HepG2 (cell line): ENCODE measurements around the gene PSMD12. TPM values are rescaled to one million over a fixed set of nuclear protein-coding genes. Genes with fewer than 3 reads are reported as not detected.

Experiments
- AGO2 ChIP-seq: fragments of 200-400 bp; formaldehyde crosslinking; optimal IDR thresholded peaks from 2 replicates; pipeline ENCODE3; 2017; ENCODE audit warnings: mild to moderate bottlenecking, low read depth, low read length, moderate library complexity
- CREM ChIP-seq, 2 experiments: sonication (generic) in 1 of 2; formaldehyde crosslinking in 1 of 2; IDR thresholded peaks; 2 replicates each; pipeline versions ENCODE4 v1.4.0 to v1.6.1; 2016 to 2020; ENCODE audit warnings: antibody characterized with exemption in 1 of 2, mild to moderate bottlenecking in 1 of 2, missing genetic modification reagents in 1 of 2
- ETV6 ChIP-seq: sonication (generic); formaldehyde crosslinking; conservative IDR thresholded peaks from 2 replicates; pipeline ENCODE4 v1.4.0; 2020; ENCODE audit warnings: missing genetic modification reagents
- FOXO1 ChIP-seq: sonication (generic); formaldehyde crosslinking; IDR thresholded peaks from 2 replicates; pipeline ENCODE4 v1.4.0; 2020; ENCODE audit warnings: missing genetic modification reagents
- KDM5B ChIP-seq: sonication (generic); formaldehyde crosslinking; IDR thresholded peaks from 2 replicates; pipeline ENCODE4 v1.4.0; 2020; ENCODE audit warnings: missing genetic modification reagents, mild to moderate bottlenecking, borderline replicate concordance
- LRRFIP1 ChIP-seq: sonication (generic); formaldehyde crosslinking; conservative IDR thresholded peaks from 2 replicates; pipeline ENCODE4 v1.4.0; 2020; ENCODE audit warnings: missing genetic modification reagents
- MLX ChIP-seq: IDR thresholded peaks from 2 replicates; pipeline ENCODE4 v1.6.1; 2016
- MXD1 ChIP-seq: sonication (generic); formaldehyde crosslinking; IDR thresholded peaks from 2 replicates; pipeline ENCODE4 v1.4.0; 2020; ENCODE audit warnings: mild to moderate bottlenecking, missing genetic modification reagents
- NCOA5 ChIP-seq: sonication (generic); formaldehyde crosslinking; IDR thresholded peaks from 2 replicates; pipeline ENCODE4 v1.4.0; 2020; ENCODE audit warnings: missing genetic modification reagents
- NPAS2 ChIP-seq: sonication (generic); formaldehyde crosslinking; IDR thresholded peaks from 2 replicates; pipeline ENCODE4 v1.8.0; 2022; ENCODE audit warnings: mild to moderate bottlenecking, missing genetic modification reagents, borderline replicate concordance
- SIN3B ChIP-seq: fragments of 150-350 bp; IDR thresholded peaks from 2 replicates; pipeline ENCODE4 v1.6.1; 2014; ENCODE audit warnings: low read length
- SMAD3 ChIP-seq: sonication (generic); formaldehyde crosslinking; IDR thresholded peaks from 2 replicates; pipeline ENCODE4 v1.4.0; 2020; ENCODE audit warnings: missing genetic modification reagents
- SMAD9 ChIP-seq: sonication (generic); formaldehyde crosslinking; IDR thresholded peaks from 2 replicates; pipeline ENCODE4 v1.5.1; 2020; ENCODE audit warnings: mild to moderate bottlenecking, missing genetic modification reagents
- SOX6 ChIP-seq, 2 experiments: fragments of 450-650 bp in 1 of 2; sonication (generic) in 1 of 2; formaldehyde crosslinking in 1 of 2; IDR thresholded peaks; 2 replicates each; pipeline versions ENCODE4 v1.4.0 to v1.6.1; 2017 to 2020; ENCODE audit warnings: antibody characterized with exemption in 1 of 2, mild to moderate bottlenecking in 1 of 2, missing genetic modification reagents in 1 of 2
- SRSF4 ChIP-seq: fragments of 200-400 bp; formaldehyde crosslinking; IDR thresholded peaks from one replicate; pipeline ENCODE4 v1.6.1; 2018; ENCODE audit warnings: mild to moderate bottlenecking, low read depth, low read length, moderate library complexity; ENCODE audit not compliant: poor library complexity, severe bottlenecking
- USF2 ChIP-seq, 2 experiments: sonication (generic) in 1 of 2; formaldehyde crosslinking in 1 of 2; IDR thresholded peaks; 2 replicates each; pipeline versions ENCODE4 v1.5.1 to v1.6.1; 2011 to 2020; ENCODE audit warnings: borderline replicate concordance in 1 of 2, low read depth in 1 of 2, low read length in 1 of 2, mild to moderate bottlenecking in 1 of 2, missing genetic modification reagents in 1 of 2, moderate library complexity in 1 of 2
- ZFP36L2 ChIP-seq: sonication (generic); formaldehyde crosslinking; IDR thresholded peaks from 2 replicates; pipeline ENCODE4 v1.4.0; 2020; ENCODE audit warnings: missing genetic modification reagents
- ZNF251 ChIP-seq: sonication (generic); formaldehyde crosslinking; IDR thresholded peaks from 2 replicates; pipeline ENCODE4 v1.9.0; 2021; ENCODE audit warnings: mild to moderate bottlenecking, missing genetic modification reagents
- ZNF329 ChIP-seq: sonication (generic); formaldehyde crosslinking; IDR thresholded peaks from 2 replicates; pipeline ENCODE4 v1.9.0; 2021; ENCODE audit warnings: low read depth, mild to moderate bottlenecking, missing genetic modification reagents
- ZNF512 ChIP-seq: sonication (generic); formaldehyde crosslinking; IDR thresholded peaks from 2 replicates; pipeline ENCODE4 v1.4.0; 2020; ENCODE audit warnings: mild to moderate bottlenecking, missing genetic modification reagents
- ZNF619 ChIP-seq: sonication (generic); formaldehyde crosslinking; IDR thresholded peaks from 2 replicates; pipeline ENCODE4 v1.4.0; 2020; ENCODE audit warnings: mild to moderate bottlenecking, missing genetic modification reagents
- polyA plus RNA-seq, 8 experiments: library from polyadenylated mRNA; depleted of rRNA in 3 of 8; stranded (reverse) in 7 of 8; unstranded in 1 of 8; fragments of >200 nt; fragmentation: Illumina TruSeq in 4 of 8; extraction: Trizol in 4 of 8; gene quantifications; 2 replicates each; pipeline versions ENCODE4 v1.2.1 to v1.2.3, GENCODE V29; 2011 to 2016; ENCODE audit warnings: low read depth in 4 of 8, missing spikeins in 1 of 8, mixed read lengths in 1 of 8; ENCODE audit not compliant: insufficient read depth in 1 of 8
- total RNA-seq, 5 experiments: library from RNA; depleted of rRNA; stranded (reverse); fragments of >200 nt; fragmentation: Illumina TruSeq; extraction: Trizol; gene quantifications; 2 replicates each; pipeline ENCODE4 v1.2.3, GENCODE V29; 2016; ENCODE audit warnings: low read depth in 1 of 5

The PSMD12 gene
- total and polyA plus RNA-seq, 2 of the 13 experiments (the other 11 are each of a cell fraction or from before 2014, with no cell fraction given), result 27.4 to 71.7 TPM

- no peak for TF ChIP-seq LRRFIP1 (CRISPR knock-in tag)
- TF ChIP-seq CREM (IDR thresholded peaks at IDR 0.05), result no peak
- TF ChIP-seq CREM (CRISPR knock-in tag; IDR thresholded peaks at IDR 0.05), result no peak
- no peak for TF ChIP-seq MLX (CRISPR knock-in tag)
- no peak for TF ChIP-seq ZFP36L2 (CRISPR knock-in tag)
- TF ChIP-seq ETV6 (CRISPR knock-in tag), result no peak
- no peak for TF ChIP-seq USF2 (IDR thresholded peaks at IDR 0.05; ENCODE audit: low read depth, low read length)
- TF ChIP-seq USF2 (CRISPR knock-in tag; IDR thresholded peaks at IDR 0.05; ENCODE audit: borderline replicate concordance), result no peak
- no peak for TF ChIP-seq ZNF329 (CRISPR knock-in tag)
- TF ChIP-seq AGO2, result no peak
- no peak for TF ChIP-seq ZNF251 (CRISPR knock-in tag)
- TF ChIP-seq FOXO1 (CRISPR knock-in tag), result peak; percentile 33; the same call in 1 of the 2 replicates
- TF ChIP-seq SMAD9, result no peak
- no peak for TF ChIP-seq KDM5B
- no peak for TF ChIP-seq ZNF512 (CRISPR knock-in tag)
- TF ChIP-seq SOX6 (IDR thresholded peaks at IDR 0.05), result no peak
- no peak; the same call in 1 of the 2 replicates for TF ChIP-seq SOX6 (CRISPR knock-in tag; IDR thresholded peaks at IDR 0.05)
- no peak for TF ChIP-seq NPAS2 (CRISPR knock-in tag)
- no peak for TF ChIP-seq SRSF4
- TF ChIP-seq SMAD3, result no peak; the same call in 1 of the 2 replicates
- no peak for TF ChIP-seq NCOA5
- TF ChIP-seq SIN3B, result no peak
- no peak for TF ChIP-seq MXD1
- TF ChIP-seq ZNF619 (CRISPR knock-in tag), result peak; percentile 49; the same call in 1 of the 2 replicates
These were observed 8.1 kb upstream of the PSMD12 start (continued) for GRCh38 chr17:67374329-67375053.
